HG03108 (cell line): Measurements from ENCODE around the gene IDI2.
A peak's percentile ranks its signal among the peaks of the same experiment; 100 is the strongest.
"Not testable (repeated sequence)": the region's sequence is repeated elsewhere in the genome, so short reads cannot be mapped to it uniquely, and the experiment has no call there.

Experiments
- ATAC-seq: cut with Tn5 transposase; IDR thresholded peaks from one replicate; pipeline ENCODE4 v1.9.1; 2021; ENCODE audit warnings: moderate library complexity; ENCODE audit not compliant: unreplicated experiment

Gene IDI2

DNA sequence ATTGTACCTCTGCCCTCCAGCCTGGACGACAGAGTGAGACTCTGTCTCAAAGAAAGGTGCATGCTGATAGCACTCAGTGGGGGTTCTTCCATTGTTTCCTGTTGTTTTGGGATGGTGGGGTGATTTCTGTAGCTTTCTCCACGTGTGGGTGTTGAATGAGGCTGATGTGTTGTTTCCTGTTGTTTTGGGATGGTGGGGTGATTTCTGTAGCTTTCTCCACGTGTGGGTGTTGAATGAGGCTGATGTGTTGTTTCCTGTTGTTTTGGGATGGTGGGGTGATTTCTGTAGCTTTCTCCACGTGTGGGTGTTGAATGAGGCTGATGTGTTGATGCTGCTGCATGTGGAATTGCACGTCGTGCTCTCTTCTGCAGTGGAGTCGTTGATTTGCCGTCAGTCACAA lies 15.7 kb downstream of the IDI2 start:
- not testable (repeated sequence) for ATAC-seq

DNA sequence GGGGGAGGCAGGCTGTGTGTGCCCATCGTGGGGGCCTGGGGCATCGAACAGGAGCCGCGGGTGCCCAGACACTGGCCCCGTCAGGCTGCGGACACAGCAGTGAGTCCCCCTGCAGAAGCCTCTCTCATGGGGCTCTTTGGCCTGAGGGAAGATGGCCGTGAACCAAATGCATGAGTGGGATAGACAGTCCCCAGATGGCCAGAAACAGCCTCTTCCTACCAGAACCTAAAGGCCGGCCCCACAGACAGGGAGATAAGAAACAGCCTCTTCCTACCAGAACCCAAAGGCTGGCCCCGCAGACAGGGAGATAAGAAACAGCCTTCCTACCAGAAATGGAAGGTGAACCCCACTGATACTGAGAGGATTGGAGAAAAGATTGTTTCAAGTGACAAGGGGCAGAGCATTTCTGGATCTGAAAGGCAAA lies 16.6 kb downstream of the IDI2 start:
- ATAC-seq, result no peak

DNA sequence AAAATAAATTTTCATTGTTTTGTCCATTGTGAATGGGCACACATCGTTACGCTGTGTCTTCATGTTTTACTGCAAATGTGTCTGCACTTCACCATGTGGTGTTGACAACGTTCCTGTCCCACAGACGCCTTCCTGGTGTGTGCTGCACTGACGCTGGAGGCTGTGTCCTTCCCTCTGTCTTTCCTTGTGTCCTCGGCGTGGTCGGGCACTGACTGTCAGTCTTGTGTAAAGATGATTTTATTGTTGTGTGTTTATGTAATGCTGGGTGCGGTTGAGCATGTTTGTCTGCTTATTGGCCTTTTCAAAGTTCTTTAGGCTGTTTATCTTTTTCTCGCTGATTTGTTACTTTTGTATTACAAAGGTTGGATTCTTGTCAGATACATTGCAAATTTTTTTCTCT lies 18.1 kb downstream of the IDI2 start:
- ATAC-seq, result no peak

DNA sequence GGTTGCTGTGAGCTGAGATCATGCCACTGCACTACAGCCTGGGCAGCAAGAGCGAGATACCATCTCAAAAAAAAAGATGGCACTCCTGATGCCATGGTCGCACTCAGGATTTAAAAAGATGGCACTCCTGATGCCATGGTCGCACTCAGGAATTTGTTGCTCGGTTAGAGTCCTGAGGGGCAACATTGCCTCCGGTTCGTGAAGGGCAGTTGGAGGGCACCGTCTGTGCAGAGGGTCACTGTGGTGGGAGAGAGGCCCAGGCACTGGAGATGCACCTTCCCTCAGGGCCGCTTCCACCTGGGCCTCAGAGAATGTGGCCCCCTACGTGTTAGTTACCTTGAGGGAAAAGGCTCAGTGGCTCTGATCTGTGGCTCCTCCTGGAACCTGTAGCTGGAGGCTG lies 19.1 kb downstream of the IDI2 start:
- no peak for ATAC-seq

DNA sequence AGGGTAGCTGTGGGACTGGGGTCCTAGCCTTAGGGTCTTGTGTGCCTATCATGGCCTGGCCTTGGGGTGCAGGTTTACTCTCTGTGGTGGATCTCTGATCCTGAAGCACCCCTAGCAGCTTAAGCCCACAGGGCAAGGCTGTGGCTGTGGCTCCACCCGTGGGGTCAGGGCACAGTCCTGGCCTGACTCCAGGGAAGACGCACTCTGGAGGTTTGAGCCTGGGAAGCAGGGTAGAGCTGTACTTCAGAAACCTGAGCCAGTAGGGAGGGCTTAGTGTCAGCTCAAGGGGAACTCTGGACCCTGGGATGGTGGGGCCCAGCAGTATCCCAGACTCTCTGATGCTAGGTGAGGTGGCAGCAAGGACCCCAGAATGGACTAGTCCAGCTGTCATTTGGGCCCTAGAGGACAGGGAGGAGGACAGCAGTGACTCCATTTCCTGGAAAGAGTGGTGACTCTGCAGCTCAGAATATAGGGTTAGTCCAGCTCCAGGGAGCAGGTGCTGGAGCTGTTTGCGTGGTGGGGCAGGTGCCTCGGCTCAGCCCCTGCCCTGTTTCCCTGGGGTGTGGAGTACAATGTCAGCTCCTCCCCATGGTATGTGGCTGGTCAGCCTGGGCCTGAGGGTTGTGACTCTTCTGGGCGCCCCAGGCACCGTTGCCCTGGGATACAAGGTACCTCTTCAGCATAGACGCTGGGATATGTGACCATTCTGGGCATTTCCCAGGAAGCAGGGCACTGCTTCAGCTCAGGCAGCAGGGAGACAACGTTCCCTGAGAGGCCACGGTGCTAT lies 21.6 kb downstream of the IDI2 start:
- ATAC-seq, result no peak

DNA sequence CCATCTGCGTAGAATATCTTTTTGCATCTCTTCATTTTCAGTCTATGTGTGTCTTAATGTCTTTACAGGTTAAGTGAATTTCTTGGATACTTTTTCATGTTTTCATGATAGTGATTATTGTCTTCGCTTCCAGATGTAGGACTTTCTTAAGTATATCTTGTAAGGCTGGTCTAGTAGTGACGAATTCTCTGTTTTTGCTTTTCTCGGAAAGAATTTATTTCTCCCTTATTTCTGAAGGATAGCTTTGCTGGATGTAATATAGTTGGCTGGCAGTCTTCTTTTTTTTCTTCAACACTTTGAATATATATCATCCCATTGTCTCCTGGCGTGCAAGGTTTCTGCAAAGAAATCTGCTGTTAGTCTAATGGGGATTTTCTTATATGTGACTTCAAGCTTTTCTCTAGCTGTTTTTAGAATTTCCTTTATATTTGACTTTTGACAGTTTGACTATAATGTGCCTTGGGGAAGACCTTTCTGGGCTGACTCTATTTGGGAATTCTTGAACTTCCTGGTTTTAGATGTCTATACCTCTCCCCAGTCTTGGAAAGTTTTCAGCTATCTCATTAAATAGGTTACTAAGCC lies 23.1 kb downstream of the IDI2 start:
- ATAC-seq, result no peak

DNA sequence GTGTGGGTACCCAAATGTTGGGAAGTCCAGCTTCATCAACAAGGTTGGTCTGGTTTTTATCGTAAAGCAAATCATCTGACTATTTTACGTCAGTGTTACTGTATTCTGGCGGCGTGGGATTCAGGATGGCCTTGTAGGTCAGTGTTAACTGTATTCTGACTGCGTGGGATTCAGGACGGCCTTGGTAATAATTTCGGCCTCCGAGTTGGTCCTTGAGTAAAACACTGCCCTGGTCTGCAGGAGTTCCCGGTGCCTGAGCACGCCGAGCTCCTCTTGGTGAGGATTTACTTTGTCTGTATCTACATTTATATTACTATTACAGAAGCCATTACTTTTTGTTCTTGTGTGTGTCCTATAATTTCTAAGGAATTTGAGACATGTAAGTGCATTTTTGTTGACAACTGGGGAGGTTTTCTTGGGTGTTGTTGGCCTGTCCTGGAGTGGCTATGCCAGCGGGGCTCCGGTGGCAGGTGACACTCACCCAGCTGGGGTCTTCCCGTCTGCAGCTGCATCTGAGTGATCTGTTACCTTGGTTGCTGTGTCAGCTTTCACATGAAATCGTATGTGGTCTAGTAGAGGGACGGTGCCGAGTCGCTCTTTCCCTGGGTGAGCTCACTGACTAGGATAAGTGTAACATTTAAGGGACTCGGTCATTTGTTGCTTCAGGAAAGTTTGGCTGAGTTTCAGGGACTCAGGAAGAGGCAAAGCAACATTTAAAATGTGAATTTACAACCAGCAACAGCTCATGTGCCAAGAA lies 28.2 kb downstream of the IDI2 start:
- no peak for ATAC-seq

DNA sequence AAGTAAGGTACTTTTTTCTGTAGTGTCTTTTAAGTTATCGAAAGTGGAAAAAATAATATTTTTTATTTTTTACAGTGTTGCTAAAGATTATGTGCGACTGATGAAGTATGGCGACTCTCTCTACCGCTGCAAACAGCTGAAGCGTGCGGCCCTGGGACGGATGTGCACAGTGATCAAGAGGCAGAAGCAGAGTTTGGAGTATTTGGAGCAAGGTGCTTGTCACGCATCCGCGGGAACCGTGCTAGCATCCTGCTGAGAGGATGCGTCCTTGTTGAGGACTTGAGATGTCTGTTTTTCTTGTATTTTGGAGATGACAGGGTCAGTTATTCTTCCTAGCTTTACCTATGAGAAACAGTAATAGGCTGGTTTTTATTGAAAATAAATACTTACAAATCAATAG lies 29.6 kb downstream of the IDI2 start:
- ATAC-seq, result no peak

DNA sequence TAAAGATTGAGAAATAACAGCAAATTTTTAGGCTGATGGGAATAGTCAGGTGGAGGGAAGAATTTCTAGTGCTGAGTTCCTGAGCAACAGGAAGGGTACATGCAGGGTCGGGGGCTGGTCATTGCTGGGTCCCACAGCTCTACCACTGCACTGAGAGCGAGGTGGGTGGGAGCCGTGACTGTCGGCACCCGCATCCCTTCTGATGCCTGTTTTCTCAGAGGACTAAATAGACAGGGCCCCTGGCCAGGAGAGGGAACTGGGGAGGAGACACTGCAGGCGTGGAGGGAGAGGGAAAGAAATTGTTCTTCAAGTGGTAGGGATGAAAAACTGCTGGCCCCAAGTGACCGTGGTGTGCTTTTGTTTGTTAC lies 30.1 kb downstream of the IDI2 start:
- no peak for ATAC-seq

DNA sequence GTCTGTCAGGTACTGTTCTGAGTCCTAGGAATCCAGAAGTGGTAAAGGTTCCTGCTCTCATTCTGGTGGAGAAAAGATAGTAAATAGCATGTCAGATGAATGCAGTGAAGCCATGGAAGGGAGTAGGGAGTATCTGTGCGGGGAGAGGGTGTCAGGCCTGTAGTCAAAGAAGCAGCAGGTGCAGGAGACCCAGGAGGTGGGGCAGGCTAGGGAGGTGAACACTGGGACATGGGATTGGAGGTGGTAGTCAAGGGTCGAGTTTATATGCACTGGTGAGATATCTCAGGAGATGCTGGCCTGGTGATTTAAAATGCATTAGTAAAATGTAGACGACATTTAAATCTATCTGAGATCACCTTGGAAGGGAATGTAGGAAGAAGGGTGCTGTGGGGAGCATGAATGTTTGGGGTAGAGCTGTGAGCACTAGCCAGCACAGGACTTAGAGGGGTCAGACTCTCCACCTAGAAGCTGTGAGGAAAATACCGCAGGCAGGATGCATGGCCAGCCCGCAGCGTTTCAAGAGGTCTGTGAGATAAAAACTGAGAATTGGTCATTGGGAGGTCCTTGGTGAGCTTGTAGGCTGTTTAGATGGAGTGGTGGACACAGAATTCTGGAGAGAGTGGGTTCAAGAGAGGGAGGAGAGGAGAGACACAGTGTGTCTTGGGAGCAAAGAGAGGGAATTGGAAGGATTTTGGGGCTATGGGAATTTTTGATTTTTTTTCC lies 30.7 kb downstream of the IDI2 start:
- no peak for ATAC-seq

DNA sequence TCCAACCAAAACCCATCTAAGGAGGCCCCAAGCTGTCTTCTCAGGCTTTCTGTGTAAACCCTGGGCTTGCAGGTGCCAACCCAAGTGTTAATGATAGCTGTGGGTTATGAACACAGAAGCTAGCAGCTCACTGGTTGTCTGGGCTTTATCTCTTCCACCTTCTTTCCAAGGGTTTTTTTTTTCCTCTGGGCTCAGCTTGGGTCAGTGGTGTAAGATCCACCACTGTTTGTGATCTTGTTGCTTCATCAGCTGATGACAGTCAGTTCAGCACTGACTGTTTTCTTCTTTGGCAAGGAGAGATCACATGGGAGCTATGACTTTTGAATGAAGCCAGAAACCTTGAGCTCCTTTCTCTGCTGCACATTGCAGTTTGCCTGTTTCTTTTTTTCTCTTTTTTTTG lies 32.8 kb downstream of the IDI2 start:
- ATAC-seq, result no peak

DNA sequence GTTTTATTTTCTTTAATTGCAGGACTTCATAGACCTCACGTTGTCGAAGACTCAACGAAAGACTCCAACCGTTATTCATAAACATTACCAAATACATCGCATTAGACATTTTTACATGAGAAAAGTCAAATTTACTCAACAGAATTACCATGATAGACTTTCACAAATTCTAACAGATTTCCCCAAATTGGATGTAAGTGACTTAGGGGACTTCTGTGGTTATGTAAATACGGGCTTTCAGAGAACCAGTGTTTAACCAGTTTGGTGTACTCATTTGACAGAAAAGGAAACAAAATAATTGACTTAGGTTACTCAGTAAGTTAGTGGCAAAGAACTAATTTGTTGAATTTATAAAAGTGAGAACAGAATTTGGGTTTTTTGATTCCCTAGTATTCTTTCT lies 33.2 kb downstream of the IDI2 start:
- no peak for ATAC-seq

DNA sequence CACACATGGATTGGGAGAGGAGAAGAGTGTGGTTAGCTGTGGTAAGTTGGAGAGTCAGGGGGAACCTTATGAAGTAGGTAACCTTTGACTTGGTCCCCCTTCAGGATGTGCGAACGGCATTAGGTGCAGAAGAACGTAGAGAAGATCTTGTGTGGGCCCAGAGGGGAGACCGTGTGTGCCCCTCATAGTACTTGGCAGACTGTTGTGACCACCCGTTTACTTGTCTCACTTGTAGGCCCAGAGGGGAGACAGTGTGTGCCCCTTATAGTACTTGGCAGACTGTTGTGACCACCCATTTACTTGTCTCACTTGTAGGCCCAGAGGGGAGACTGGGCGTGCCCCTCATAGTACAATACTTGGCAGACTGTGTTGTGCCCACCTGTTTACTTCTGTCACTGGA lies 34.9 kb downstream of the IDI2 start:
- no peak for ATAC-seq

DNA sequence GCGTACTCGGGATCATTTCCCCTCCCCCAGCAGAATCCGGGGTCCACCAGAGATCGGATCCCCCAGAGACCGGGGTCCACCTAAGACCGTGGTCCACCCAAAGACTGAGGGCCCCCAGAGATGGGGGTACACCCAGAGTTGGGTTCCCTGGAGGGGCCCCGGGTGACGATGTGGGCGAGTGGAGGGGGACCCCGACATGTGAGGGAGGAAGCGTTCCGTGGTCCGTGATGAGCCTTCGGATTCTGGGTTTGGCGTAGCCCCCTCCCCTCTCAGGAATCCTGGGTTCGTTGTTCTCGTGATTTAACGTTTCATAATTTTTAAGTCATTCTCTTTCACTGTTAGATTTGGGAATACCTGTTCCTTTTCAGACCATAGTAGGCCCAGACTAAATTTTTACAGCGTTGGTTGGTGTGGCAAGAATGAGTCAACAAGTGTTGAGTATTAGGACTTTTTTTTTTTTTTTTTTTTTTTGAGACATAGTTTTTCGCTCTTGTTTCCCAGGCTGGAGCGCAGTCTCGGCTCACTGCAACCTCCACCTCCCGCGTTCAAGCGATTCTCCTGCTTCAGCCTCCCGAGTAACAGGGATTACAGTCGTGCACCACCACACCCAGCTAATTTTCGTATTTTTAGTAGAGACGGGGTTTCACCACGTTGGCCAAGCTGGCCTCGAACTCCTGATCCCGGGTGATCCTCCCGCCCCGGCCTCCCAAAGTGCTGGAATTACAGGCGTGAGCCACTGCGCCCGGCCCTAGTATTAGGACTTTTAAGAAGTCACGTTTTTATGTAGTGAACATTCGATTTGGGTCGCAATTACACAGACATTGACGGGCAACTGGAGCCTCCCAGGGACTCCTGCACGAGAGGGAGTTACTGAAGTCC lies 36.8 kb downstream of the IDI2 start:
- ATAC-seq, result no peak

DNA sequence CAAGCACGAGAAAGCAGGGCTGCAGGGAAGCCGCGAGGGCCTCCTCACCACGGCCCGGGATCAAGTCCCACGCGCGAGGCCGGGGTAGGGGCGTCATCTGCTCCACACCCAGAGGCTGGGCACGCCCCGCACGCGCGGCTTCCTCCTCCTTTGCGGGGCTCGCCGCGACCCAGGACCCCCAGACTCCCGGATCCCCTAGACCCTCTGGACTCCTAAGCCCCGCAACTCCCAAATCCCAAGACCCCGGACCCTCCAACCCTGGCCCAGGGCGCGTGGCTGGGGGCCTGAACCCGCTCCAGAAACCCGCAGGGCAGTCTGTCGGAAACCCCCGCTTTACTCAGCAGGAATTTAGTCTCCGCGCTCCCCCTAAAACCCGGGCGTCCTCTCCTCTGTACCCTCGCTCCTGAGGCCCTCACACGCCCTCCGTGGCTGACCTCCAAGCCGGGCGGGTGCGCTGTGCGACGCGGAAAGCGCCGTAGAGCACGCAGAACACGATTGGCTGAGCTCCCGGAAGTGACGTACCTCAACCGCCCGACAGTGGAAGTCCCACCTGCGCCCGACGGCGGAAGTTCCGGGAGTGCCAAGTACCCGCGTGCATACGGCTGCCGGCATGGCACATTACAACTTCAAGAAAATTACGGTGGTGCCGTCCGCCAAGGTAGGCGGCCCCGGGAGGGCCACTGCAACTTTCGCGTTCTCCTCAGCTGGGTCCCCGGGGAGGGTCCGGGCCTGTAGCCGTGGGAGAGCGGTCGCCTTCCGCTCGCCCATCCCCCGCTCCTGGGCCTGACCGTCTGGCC lies 37.6 kb downstream of the IDI2 start, which contains the start of gene GTPBP4:
TSS of gene GTPBP4 (plus strand) at position 565 of the 797 bp plus-strand sequence. CDS start at position 611, 46 bp downstream.
- ATAC-seq, result peak; percentile 97

DNA sequence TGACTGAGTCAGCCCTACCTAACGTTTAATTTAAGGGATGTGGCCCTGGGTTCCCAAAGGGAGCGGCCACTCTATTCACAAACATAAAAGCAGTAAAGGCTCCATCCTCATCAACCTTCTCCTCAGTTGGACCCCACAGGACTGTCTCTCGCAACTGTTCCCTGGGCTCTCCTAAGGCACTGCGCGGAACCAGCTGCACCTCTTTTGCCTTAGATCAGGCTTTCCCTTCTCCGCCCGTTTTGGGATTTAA lies 38.1 kb downstream of the IDI2 start:
- no peak for ATAC-seq

DNA sequence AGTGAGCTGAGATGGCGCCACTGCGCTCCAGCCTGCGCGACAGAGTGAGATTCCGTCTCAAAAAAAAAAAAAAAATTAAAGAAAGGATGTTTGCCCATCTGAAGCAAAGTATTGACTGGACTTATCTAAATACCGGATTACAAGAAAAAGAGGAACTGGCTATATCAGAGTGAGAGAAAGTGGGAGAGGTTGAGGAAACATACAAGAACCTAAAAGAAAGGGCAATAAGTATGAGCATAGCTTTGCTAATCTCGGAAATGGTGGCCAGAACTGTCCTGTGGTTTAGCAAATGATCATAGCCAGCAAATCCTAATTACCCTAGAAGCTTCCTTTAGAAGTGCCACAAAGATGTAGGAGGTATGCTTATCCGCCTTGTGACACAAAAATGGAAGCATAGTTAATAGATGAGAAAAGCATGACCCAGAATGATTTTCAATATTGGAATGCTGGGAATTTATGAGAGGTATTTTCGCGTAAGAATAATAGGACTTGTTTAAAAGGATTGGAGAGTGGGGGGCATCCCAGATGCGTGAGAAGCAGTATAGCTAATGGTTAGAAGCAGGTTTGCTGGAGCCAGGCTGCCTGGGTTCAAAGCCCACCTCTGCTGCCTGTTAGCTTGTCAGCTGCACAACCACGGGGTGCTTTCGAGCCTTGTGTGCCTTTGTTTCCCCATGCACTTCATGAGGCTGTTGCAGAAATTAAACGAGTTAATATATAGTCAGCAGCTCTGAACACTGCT lies 38.6 kb downstream of the IDI2 start:
- ATAC-seq, result no peak

DNA sequence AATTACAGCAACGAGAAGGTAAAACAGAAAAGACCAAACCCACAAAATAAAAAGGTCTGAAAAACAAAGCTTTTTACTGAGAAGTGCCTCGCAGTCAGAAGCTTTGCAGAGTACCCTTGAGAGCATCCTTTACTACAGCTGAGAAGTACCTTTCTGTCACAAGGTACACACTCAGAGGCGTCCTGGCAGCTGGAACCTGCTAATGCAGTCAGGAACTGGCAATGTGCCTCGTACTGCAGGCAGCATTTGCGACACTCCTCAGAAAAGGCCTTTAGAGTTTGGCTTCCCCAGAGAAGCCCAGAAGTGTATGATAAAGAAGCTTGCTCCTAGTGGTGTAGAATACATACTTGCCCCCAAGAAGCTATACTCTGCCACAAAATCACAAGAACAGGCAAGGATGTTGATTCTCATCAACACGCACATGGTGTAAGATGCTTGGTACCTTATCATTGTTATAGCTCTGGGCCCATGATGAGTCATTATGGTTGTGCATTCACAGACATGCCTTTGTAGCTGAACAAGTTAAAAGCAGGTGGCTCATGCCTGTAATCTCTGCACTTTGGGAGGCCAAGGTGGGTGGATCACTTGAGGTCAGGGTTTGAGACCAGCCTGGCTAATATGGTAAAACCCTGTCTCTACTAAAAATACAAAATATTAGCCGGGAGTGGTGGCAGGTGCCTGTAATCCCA lies 39.4 kb downstream of the IDI2 start:
- ATAC-seq, result no peak

DNA sequence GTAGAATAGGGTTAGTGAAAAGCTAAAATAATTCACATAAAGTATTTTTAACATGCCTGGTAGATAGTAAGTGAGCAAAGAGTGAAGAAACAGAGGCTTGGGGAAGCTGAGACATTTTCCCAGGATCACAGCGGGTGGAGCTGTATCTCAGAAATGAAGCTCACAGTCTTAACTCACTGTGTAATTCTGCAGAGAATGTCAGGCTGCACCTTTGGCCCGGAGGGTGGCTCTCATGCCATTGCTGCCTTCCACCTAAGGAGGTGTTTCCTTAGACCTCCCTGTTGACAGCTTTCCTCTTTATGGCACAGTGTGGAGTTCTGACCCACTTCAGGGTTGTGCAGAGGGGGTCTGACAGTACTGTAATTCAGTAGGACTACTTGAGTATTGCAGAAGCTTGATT lies 40.3 kb downstream of the IDI2 start:
- no peak for ATAC-seq
